HepG2 (cell line): ENCODE results near the gene FAM83D. TPM values are rescaled to one million over a fixed set of nuclear protein-coding genes. Genes with fewer than 3 reads are reported as not detected.

Experiments
- EEA1 ChIP-seq: sonication (generic); formaldehyde crosslinking; IDR thresholded peaks from 2 replicates; pipeline ENCODE4 v1.5.1; 2020; ENCODE audit warnings: mild to moderate bottlenecking, missing genetic modification reagents, borderline replicate concordance
- HNRNPL ChIP-seq: fragments of 200-400 bp; formaldehyde crosslinking; IDR thresholded peaks from 2 replicates; pipeline ENCODE4 v1.6.1; 2017; ENCODE audit warnings: mild to moderate bottlenecking, low read depth, low read length
- MEIS2 ChIP-seq: sonication (generic); formaldehyde crosslinking; IDR thresholded peaks from 2 replicates; pipeline ENCODE4 v1.9.0; 2021; ENCODE audit warnings: mild to moderate bottlenecking, missing genetic modification reagents
- MTA3 ChIP-seq: sonication (generic); formaldehyde crosslinking; IDR thresholded peaks from 2 replicates; pipeline ENCODE4 v1.4.0; 2020; ENCODE audit warnings: missing genetic modification reagents
- MYNN ChIP-seq: sonication (generic); formaldehyde crosslinking; IDR thresholded peaks from 2 replicates; pipeline ENCODE4 v1.4.0; 2020; ENCODE audit warnings: mild to moderate bottlenecking, low read depth, missing genetic modification reagents
- NCOA1 ChIP-seq: sonication (generic); formaldehyde crosslinking; IDR thresholded peaks from 2 replicates; pipeline ENCODE4 v1.9.0; 2021; ENCODE audit warnings: missing genetic modification reagents
- POLR2AphosphoS2 ChIP-seq: IDR thresholded peaks from 2 replicates; pipeline ENCODE4 v1.6.1; 2011; ENCODE audit warnings: low read depth, low read length, improper control_type of control experiment
- RFX5 ChIP-seq: IDR thresholded peaks from 2 replicates; pipeline ENCODE4 v1.6.1; 2011; ENCODE audit warnings: low read depth, low read length, improper control_type of control experiment
- SIN3A ChIP-seq: IDR thresholded peaks from 2 replicates; pipeline ENCODE4 v1.6.1; 2011; ENCODE audit warnings: low read depth, mild to moderate bottlenecking, control low read depth, low read length, borderline replicate concordance
- SP5 ChIP-seq: IDR thresholded peaks from 2 replicates; pipeline ENCODE4 v1.6.1; 2016; ENCODE audit warnings: low read depth, borderline replicate concordance
- TAF15 ChIP-seq: fragments of 200-400 bp; formaldehyde crosslinking; IDR thresholded peaks from one replicate; pipeline ENCODE4 v1.6.1; 2018; ENCODE audit warnings: mild to moderate bottlenecking, low read depth, low read length; ENCODE audit not compliant: poor library complexity, severe bottlenecking
- YY1 ChIP-seq: IDR thresholded peaks from 2 replicates; pipeline ENCODE4 v1.6.1; 2011; ENCODE audit warnings: low read length, low read depth, moderate library complexity, mild to moderate bottlenecking; ENCODE audit not compliant: insufficient read depth, insufficient replicate concordance
- ZFP82 ChIP-seq: sonication (generic); formaldehyde crosslinking; IDR thresholded peaks from 2 replicates; pipeline ENCODE4 v1.5.1; 2020; ENCODE audit warnings: mild to moderate bottlenecking, missing genetic modification reagents, borderline replicate concordance
- ZNF205 ChIP-seq: IDR thresholded peaks from 2 replicates; pipeline ENCODE4 v1.6.1; 2018; ENCODE audit warnings: missing biosample characterization, missing genetic modification reagents
- ZNF343 ChIP-seq: sonication (generic); formaldehyde crosslinking; IDR thresholded peaks from 2 replicates; pipeline ENCODE4 v1.4.0; 2020; ENCODE audit warnings: mild to moderate bottlenecking, missing genetic modification reagents
- ZNF570 ChIP-seq: sonication (generic); formaldehyde crosslinking; IDR thresholded peaks from 2 replicates; pipeline ENCODE4 v1.4.0; 2020; ENCODE audit warnings: mild to moderate bottlenecking, missing genetic modification reagents, borderline replicate concordance
- ZSCAN29 ChIP-seq: sonication (generic); formaldehyde crosslinking; conservative IDR thresholded peaks from 2 replicates; pipeline ENCODE4 v1.4.0; 2020; ENCODE audit warnings: mild to moderate bottlenecking, missing genetic modification reagents
- polyA plus RNA-seq, 8 experiments: library from polyadenylated mRNA; depleted of rRNA in 3 of 8; stranded (reverse) in 7 of 8; unstranded in 1 of 8; fragments of >200 nt; fragmentation: Illumina TruSeq in 4 of 8; extraction: Trizol in 4 of 8; gene quantifications; 2 replicates each; pipeline versions ENCODE4 v1.2.1 to v1.2.3, GENCODE V29; 2011 to 2016; ENCODE audit warnings: low read depth in 4 of 8, missing spikeins in 1 of 8, mixed read lengths in 1 of 8; ENCODE audit not compliant: insufficient read depth in 1 of 8
- total RNA-seq, 5 experiments: library from RNA; depleted of rRNA; stranded (reverse); fragments of >200 nt; fragmentation: Illumina TruSeq; extraction: Trizol; gene quantifications; 2 replicates each; pipeline ENCODE4 v1.2.3, GENCODE V29; 2016; ENCODE audit warnings: low read depth in 1 of 5
- TF ChIP-seq, protein P1 (sequence below): sonication (generic); formaldehyde crosslinking; IDR thresholded peaks from 2 replicates; pipeline ENCODE4 v1.4.0; 2020; ENCODE audit warnings: missing genetic modification reagents, borderline replicate concordance
- TF ChIP-seq, protein P2 (sequence below): sonication (generic); formaldehyde crosslinking; IDR thresholded peaks from 2 replicates; pipeline ENCODE4 v1.5.0; 2020; ENCODE audit warnings: missing genetic modification reagents
- TF ChIP-seq, protein P3 (sequence below): sonication (generic); formaldehyde crosslinking; IDR thresholded peaks from 2 replicates; pipeline ENCODE4 v1.5.0; 2020; ENCODE audit warnings: missing genetic modification reagents
- TF ChIP-seq, protein P4 (sequence below): sonication (generic); formaldehyde crosslinking; IDR thresholded peaks from 2 replicates; pipeline ENCODE4 v1.5.0; 2020; ENCODE audit warnings: mild to moderate bottlenecking, missing genetic modification reagents

The FAM83D gene
- total and polyA plus RNA-seq, 2 of the 13 experiments (the other 11 are each of a cell fraction or from before 2014, with no cell fraction given) = 51.4 to 64.0 TPM

DNA sequence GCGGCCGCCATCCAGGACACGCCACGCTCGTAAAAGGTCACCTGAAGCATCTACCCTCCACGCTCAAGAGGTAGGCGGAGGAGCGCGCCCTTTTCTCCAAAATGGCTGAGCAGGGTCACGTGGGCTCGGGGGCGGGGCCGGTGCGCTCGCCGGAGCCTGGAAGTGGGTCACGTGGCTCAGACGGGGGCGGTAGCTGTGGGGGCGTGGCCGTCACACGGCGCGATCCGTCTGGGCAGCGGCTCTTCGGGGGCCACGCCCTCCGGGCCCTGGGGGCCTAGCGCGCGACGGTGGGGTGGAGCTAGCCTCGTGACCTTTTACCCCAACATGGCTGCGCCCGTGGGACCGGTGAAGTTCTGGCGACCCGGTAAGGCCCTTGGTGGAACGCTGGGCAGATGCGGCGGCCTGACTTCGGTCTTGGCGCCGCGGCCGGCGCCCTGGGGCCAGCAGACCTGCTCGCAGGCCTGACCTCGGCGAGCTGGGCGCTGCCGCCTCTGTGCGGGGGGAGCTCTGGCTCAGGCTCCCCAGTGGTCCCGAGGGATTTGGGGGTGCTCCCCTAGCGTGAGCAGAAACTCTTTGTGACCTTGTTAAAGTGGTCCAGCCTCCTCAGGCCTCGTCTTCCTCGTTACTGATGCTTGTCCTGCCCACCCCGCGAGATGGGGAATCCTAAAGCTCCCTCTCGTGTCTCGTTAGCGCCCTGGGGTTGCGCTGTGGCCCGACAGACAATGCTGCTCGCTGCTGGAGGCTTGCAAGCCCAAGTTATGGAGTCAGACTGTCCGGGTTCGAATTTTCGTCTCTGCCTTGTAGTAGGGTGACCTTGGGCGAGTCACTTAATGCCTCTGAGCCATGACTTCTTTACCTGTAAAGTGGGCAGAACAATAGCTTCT lies 36.1 kb downstream of the FAM83D start, which contains the start of gene DHX35 (continued):
- TF ChIP-seq ZNF343 (peak; percentile 97; the same call in 1 of the 2 replicates), SIN3A (peak; percentile 96), ZNF205 (CRISPR knock-in tag) (peak; percentile 85; the same call in 1 of the 2 replicates), YY1 (peak; percentile 98), NCOA1 (CRISPR knock-in tag) (no peak; the same call in 1 of the 2 replicates), HNRNPL (no peak; the same call in 1 of the 2 replicates), MEIS2 (peak; percentile 81), TAF15 (no peak), ZNF570 (CRISPR knock-in tag) (0 out of 2 replicates have a peak, but pooled peaks have one; percentile 81), MYNN (CRISPR knock-in tag) (peak; percentile 33; the same call in 1 of the 2 replicates), ZSCAN29 (CRISPR knock-in tag) (peak; percentile 96), RFX5 (no peak; the same call in 1 of the 2 replicates), MTA3 (CRISPR knock-in tag) (no peak), EEA1 (CRISPR knock-in tag) (peak; percentile 96; the same call in 1 of the 2 replicates), ZFP82 (CRISPR knock-in tag) (no peak), POLR2AphosphoS2 (peak; percentile 59; the same call in 1 of the 2 replicates), SP5 (peak; percentile 96)
- TF ChIP-seq, protein P1, sequence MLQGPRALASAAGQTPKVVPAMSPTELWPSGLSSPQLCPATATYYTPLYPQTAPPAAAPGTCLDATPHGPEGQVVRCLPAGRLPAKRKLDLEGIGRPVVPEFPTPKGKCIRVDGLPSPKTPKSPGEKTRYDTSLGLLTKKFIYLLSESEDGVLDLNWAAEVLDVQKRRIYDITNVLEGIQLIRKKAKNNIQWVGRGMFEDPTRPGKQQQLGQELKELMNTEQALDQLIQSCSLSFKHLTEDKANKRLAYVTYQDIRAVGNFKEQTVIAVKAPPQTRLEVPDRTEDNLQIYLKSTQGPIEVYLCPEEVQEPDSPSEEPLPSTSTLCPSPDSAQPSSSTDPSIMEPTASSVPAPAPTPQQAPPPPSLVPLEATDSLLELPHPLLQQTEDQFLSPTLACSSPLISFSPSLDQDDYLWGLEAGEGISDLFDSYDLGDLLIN (CRISPR knock-in tag) = 0 out of 2 replicates have a peak, but pooled peaks have one; percentile 61
- TF ChIP-seq, protein P2, sequence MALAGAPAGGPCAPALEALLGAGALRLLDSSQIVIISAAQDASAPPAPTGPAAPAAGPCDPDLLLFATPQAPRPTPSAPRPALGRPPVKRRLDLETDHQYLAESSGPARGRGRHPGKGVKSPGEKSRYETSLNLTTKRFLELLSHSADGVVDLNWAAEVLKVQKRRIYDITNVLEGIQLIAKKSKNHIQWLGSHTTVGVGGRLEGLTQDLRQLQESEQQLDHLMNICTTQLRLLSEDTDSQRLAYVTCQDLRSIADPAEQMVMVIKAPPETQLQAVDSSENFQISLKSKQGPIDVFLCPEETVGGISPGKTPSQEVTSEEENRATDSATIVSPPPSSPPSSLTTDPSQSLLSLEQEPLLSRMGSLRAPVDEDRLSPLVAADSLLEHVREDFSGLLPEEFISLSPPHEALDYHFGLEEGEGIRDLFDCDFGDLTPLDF (CRISPR knock-in tag) = peak; percentile 96
- TF ChIP-seq, protein P3, sequence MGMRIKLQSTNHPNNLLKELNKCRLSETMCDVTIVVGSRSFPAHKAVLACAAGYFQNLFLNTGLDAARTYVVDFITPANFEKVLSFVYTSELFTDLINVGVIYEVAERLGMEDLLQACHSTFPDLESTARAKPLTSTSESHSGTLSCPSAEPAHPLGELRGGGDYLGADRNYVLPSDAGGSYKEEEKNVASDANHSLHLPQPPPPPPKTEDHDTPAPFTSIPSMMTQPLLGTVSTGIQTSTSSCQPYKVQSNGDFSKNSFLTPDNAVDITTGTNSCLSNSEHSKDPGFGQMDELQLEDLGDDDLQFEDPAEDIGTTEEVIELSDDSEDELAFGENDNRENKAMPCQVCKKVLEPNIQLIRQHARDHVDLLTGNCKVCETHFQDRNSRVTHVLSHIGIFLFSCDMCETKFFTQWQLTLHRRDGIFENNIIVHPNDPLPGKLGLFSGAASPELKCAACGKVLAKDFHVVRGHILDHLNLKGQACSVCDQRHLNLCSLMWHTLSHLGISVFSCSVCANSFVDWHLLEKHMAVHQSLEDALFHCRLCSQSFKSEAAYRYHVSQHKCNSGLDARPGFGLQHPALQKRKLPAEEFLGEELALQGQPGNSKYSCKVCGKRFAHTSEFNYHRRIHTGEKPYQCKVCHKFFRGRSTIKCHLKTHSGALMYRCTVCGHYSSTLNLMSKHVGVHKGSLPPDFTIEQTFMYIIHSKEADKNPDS (CRISPR knock-in tag) = peak; percentile 86
- TF ChIP-seq, protein P4, sequence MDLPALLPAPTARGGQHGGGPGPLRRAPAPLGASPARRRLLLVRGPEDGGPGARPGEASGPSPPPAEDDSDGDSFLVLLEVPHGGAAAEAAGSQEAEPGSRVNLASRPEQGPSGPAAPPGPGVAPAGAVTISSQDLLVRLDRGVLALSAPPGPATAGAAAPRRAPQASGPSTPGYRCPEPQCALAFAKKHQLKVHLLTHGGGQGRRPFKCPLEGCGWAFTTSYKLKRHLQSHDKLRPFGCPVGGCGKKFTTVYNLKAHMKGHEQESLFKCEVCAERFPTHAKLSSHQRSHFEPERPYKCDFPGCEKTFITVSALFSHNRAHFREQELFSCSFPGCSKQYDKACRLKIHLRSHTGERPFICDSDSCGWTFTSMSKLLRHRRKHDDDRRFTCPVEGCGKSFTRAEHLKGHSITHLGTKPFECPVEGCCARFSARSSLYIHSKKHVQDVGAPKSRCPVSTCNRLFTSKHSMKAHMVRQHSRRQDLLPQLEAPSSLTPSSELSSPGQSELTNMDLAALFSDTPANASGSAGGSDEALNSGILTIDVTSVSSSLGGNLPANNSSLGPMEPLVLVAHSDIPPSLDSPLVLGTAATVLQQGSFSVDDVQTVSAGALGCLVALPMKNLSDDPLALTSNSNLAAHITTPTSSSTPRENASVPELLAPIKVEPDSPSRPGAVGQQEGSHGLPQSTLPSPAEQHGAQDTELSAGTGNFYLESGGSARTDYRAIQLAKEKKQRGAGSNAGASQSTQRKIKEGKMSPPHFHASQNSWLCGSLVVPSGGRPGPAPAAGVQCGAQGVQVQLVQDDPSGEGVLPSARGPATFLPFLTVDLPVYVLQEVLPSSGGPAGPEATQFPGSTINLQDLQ (CRISPR knock-in tag) = peak; percentile 98
